HL-60 (cell line): Measurements from ENCODE around the gene CRMP1.

ENCODE experiments used
- DNase-seq, 2 experiments: peaks; one replicate each; pipeline ENCODE4 v3.0.0-alpha.2; 2010 to 2020; ENCODE audit warnings: low read depth in 1 of 2, low spot score in 1 of 2
- H3K27ac ChIP-seq: fragments of 250-450 bp; sonication (Bioruptor Pico); replicated peaks from 2 replicates; pipeline ENCODE4 v1.5.1; 2020; ENCODE audit warnings: mild to moderate bottlenecking, moderate library complexity
- H3K27me3 ChIP-seq: fragments of 250-450 bp; sonication (Bioruptor Pico); 2 replicates; pipeline ENCODE4 v1.5.1; 2021; ENCODE audit warnings: mild to moderate bottlenecking, moderate library complexity; ENCODE audit not compliant: insufficient read depth, poor library complexity, severe bottlenecking
- H3K4me3 ChIP-seq: replicated peaks from 2 replicates; pipeline ENCODE4 v1.5.1; 2011; ENCODE audit warnings: mild to moderate bottlenecking, control low read depth, low read length; ENCODE audit not compliant: insufficient read depth
- GABPA ChIP-seq: IDR thresholded peaks from 2 replicates; pipeline ENCODE4 v1.6.1; 2012; ENCODE audit warnings: low read depth
- POLR2AphosphoS5 ChIP-seq: IDR thresholded peaks from 2 replicates; pipeline ENCODE4 v1.6.1; 2012; ENCODE audit warnings: low read depth
- SPI1 ChIP-seq: IDR thresholded peaks from 2 replicates; pipeline ENCODE4 v1.6.1; 2012; ENCODE audit warnings: low read depth, mild to moderate bottlenecking, borderline replicate concordance
- TF ChIP-seq, protein P1 (sequence below): IDR thresholded peaks from 2 replicates; pipeline ENCODE4 v1.6.1; 2012; ENCODE audit warnings: low read depth; ENCODE audit not compliant: insufficient replicate concordance
- TF ChIP-seq, protein P2 (sequence below): IDR thresholded peaks from one replicate; pipeline ENCODE4 v1.5.1; 2011; ENCODE audit warnings: low read length, control low read depth, inconsistent platforms; ENCODE audit not compliant: insufficient read depth

Gene CRMP1

DNA sequence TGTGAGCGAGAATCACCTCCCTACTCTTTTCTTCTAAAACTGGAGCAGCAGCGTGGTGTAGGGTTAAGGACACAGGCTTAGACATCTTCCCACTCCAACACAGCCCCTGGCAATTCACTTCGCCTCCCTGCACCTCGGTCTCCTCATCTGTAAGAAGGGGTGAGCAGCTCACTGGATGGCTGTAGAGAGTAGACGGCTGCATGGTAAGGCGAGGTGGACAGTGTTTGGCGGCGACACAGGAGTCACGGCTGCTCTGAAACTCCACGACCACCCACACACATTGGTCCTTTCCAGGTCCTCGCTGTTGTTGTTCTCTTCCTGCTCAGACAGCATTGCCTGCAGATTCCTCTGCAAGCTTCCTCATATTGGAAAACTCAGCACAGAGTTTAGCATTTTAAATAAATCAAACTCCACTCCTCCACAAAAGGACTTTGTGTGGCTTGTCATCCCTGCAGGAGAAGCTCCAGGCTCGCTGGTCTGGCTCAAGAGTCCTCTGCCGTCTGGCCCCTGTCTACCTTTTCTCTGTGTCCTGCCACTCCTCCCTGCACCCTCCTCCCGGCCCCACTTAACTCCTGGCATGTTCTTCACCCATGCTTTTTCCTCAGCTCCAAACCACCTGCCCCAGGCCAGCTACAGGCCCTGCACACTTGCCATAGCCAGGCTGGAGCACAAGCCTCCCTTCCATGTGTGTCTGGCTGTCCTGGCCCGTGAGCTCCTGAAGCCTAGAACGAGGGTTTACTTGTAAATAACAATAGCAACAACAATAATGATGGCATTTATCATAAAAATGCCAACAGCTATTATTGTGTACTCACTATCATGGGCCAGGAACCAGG, 41.3 kb upstream of the CRMP1 start:
- DNase-seq: no peak
- no peak overlapping the region for H3K4me3 ChIP-seq
- no peak overlapping the region for H3K27ac ChIP-seq
- TF ChIP-seq, protein P1, sequence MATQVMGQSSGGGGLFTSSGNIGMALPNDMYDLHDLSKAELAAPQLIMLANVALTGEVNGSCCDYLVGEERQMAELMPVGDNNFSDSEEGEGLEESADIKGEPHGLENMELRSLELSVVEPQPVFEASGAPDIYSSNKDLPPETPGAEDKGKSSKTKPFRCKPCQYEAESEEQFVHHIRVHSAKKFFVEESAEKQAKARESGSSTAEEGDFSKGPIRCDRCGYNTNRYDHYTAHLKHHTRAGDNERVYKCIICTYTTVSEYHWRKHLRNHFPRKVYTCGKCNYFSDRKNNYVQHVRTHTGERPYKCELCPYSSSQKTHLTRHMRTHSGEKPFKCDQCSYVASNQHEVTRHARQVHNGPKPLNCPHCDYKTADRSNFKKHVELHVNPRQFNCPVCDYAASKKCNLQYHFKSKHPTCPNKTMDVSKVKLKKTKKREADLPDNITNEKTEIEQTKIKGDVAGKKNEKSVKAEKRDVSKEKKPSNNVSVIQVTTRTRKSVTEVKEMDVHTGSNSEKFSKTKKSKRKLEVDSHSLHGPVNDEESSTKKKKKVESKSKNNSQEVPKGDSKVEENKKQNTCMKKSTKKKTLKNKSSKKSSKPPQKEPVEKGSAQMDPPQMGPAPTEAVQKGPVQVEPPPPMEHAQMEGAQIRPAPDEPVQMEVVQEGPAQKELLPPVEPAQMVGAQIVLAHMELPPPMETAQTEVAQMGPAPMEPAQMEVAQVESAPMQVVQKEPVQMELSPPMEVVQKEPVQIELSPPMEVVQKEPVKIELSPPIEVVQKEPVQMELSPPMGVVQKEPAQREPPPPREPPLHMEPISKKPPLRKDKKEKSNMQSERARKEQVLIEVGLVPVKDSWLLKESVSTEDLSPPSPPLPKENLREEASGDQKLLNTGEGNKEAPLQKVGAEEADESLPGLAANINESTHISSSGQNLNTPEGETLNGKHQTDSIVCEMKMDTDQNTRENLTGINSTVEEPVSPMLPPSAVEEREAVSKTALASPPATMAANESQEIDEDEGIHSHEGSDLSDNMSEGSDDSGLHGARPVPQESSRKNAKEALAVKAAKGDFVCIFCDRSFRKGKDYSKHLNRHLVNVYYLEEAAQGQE: no peak
- TF ChIP-seq SPI1: no peak
- TF ChIP-seq, protein P2, sequence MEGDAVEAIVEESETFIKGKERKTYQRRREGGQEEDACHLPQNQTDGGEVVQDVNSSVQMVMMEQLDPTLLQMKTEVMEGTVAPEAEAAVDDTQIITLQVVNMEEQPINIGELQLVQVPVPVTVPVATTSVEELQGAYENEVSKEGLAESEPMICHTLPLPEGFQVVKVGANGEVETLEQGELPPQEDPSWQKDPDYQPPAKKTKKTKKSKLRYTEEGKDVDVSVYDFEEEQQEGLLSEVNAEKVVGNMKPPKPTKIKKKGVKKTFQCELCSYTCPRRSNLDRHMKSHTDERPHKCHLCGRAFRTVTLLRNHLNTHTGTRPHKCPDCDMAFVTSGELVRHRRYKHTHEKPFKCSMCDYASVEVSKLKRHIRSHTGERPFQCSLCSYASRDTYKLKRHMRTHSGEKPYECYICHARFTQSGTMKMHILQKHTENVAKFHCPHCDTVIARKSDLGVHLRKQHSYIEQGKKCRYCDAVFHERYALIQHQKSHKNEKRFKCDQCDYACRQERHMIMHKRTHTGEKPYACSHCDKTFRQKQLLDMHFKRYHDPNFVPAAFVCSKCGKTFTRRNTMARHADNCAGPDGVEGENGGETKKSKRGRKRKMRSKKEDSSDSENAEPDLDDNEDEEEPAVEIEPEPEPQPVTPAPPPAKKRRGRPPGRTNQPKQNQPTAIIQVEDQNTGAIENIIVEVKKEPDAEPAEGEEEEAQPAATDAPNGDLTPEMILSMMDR: no peak
- TF ChIP-seq GABPA: no peak
- TF ChIP-seq POLR2AphosphoS5: no peak
- H3K27me3 ChIP-seq: no peaks in the 10 kb centered on the region

DNA sequence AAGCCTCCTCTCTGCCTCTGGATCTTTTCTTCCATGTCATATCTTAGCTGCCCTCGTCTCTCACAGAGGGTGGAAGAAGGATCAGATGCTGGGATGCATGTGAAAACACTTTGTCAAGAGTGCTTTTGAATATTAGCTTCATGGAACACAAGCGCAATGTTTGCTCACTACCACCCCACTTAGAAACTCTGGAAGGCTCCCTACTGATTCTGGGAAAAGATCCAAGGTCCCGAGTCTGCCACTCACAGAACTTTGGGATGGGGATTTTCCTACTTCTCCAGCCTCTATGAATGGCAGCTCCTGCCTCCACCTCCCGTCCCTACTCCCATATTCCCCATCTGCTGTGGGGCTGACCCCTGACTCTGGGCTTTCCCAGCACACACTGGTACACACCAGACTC, 40.2 kb upstream of the CRMP1 start:
- no peak for DNase-seq
- TF ChIP-seq GABPA: no peak
- no peak for TF ChIP-seq SPI1
- TF ChIP-seq, protein P1: no peak
- TF ChIP-seq, protein P2: no peak
- no peak for TF ChIP-seq POLR2AphosphoS5
- H3K4me3 ChIP-seq: no peak overlapping the region

DNA sequence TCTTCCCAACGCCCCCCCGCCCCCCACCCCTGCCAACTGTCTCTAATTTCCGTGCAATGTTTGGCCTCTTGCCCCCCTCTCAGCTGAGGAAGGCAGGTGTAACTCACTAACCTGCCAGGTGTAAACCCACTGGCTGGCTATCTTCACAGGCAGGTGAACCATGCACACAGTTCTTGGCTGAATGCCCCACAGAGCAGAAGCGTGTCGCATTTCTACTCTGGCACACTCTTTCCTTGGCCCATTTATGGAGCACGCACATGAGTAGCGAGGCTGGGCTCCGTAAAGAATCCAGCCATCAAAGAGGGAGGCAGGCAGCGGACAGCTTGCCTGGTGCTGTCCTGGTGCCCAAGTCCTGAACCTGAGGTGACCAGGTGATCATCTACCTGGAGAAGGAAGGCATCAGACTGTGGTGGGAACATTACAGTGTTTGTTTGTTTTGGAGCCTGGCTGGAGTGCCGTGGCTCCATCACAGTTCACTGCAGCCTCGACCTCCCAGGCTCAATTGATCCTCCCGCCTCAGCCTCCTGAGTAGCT, 39.2 kb upstream of the CRMP1 start:
- TF ChIP-seq SPI1 (no peak), GABPA (no peak), POLR2AphosphoS5 (no peak)
- TF ChIP-seq, protein P1: no peak
- TF ChIP-seq, protein P2: no peak
- Histone ChIP-seq H3K27me3 (no peaks in the 10 kb centered on the region), H3K27ac (no peak overlapping the region), H3K4me3 (no peak overlapping the region)
- DNase-seq: no peak

More for the DNA sequence above, 40.2 kb upstream of the CRMP1 start:
- H3K27ac ChIP-seq: no peak overlapping the region
- no peaks in the 10 kb centered on the region for H3K27me3 ChIP-seq
